HG02973 (cell line): ENCODE results near the gene GHSR.

Experiments used
- ATAC-seq: cut with Tn5 transposase; IDR thresholded peaks from one replicate; pipeline ENCODE4 v1.9.1; 2021; ENCODE audit warnings: moderate library complexity; ENCODE audit not compliant: unreplicated experiment

The GHSR gene

DNA sequence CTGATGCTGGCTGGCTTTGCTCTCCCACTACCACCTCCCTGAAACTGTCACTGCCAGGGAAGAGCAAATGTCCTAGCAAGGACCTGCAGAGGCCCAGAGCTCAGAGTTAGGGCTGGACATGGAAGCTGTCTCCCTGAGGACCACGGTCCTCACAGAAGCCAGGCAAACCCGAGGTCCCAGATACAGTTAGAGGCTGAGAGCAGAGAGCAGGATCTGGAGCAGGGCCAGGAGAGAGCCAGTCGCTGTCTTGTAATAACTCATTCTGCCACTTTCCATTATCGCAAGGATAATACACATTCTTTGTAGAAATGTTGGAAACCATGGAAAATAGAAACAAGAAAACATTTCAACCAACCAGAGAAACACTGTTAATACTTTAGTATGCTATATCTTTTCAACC is 10.1 kb downstream of the GHSR start:
- ATAC-seq = no peak

- ATAC-seq = no peak
Observed at GRCh38 chr3:172437713-172438112, 10.5 kb downstream of the GHSR start.

DNA sequence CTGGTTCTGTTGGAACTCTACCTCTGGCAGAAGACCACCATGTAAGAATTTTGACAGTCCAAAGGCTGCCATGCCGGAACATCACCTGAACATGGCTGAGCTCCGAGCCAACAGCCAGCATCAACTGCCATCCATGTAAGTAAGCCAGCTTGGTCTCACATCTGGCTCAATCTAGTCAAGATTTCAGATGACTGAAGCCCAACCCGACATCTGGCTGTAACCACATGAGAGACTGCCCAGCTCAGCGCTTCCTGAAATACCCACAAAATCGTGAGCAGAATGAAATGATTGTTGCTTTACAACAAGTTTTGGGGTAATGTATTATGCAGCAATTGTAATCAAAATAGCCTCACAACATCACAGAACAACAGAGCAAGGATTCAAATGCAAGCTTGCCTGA is 32.9 kb downstream of the GHSR start:
- ATAC-seq = no peak

- ATAC-seq = no peak
Observed at GRCh38 chr3:172411478-172411947, 36.7 kb downstream of the GHSR start.

- no peak for ATAC-seq
Observed at GRCh38 chr3:172410702-172411477, 37.4 kb downstream of the GHSR start.

DNA sequence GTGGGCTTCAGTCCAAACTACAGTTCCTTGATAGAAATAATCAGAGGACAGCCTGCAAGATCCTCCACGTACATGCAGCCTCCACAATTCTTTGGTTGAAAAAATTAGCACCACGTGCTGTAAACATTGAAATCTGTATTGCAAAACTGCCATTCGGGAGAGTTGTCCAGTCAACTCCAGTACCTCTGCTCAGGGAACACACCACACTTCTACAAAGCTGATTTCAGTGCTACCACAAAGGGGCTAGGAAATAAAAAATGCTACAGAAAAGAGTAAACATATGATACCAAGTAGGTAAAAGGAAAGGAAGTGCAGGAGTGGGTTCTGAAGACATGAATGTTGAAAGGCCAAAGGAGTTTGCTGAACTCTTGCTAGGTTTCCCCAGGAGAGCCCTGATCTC is 40.4 kb downstream of the GHSR start:
- no peak for ATAC-seq

DNA sequence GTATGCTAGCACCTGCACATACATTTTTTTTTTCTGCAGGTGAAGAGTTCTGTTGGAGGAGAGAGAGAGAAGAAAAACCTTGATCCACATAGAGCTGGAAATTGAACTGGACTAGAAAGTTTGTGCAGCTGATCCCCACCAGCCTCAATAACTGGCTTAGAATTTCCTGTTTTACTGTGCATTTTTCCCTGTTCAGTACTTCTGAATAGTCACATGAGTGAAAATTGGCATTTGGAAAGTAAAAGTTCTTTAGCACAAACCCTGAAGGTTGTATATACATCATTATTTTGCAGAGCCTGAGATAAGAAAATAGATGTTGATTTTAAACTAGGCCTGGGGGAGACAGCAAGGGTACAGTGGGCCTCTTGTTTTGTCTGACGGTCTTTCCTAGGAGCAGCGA is 42.3 kb downstream of the GHSR start:
- ATAC-seq = no peak

DNA sequence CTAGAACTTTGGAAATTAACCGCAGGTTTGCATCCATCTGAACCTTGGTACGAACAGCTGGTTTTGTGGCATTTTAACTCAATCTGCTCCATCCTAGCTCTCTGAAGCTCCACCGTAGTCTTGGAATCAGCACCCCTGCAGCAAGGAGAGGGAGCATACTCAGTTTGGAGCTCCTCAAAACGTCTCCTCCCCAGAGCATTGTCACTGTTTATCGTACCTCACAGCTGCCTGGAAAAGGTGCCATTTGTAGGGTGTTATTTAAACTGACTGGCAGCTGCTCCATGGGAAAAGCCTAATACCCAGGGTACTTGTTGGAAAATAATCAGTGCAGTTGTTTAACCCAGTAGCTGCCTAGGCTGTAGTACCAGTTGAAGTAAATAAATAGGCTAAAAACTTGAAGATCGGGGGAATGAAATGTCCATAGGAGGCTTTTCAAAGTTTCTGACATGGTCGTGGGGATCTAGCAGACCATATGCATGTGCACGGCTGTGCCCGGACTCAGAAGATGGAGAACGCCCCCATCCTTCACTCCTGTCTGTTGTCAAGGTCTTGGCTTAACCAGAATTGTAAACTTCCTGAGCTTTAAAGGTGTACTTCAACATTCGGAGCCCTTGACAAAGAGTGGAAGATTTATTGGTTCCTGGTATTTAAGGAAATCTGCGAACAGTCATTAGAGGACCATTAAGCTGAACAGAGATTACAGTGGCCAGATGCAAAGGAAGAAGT is 43.9 kb downstream of the GHSR start:
- no peak for ATAC-seq

DNA sequence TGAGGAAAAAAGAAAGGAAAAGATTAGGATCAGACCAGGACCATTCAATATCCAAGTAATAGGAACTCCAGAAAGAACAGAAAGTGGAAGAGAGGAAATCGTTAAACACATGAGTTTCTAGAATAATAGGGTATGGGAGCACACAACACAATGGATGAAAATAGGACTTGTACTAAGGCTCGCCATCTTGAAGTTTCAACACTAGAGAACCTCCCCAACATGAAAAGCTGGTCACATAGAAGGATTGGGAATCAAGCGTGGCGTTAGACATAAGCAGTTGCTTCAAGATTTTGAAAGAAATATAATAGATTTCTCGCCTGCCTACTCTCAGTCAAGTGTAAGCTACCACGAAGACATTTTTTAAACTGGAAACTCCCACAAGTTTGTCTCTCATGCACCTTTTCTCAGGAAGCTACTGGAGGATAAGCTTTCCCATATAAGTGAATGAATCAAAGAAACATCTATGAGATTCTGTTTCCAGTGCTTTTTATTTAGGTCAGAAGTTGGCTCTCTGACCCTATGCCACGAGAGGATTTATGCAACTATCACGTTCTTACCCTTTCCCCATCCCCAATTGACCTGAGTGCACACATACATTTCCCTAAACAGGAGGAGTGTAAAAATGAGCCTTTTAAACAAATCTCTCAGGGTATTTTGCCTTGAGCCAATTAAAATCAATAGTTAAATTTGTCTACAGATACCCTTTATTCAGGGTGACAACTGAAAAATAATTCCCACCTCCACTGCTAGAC is 45.2 kb downstream of the GHSR start:
- ATAC-seq = no peak

DNA sequence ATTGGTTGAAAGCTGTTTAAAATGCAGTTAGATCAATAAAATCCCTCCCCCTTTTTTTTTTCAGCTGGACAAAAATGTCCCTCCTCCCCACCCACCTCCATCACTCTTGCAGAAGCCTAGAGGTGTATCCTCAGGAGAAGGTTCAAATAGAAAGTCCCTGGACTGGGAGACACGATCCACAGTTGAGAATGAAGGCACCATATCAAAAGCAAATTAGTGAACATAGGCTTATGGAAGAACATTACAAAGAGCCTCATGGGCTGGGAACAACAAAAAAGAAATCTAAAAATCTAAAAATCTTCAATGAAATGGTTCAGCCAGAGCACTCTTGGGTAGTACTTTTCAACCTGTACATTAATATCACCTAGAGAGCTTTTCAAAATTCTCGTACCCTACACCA is 46.2 kb downstream of the GHSR start:
- ATAC-seq = no peak

DNA sequence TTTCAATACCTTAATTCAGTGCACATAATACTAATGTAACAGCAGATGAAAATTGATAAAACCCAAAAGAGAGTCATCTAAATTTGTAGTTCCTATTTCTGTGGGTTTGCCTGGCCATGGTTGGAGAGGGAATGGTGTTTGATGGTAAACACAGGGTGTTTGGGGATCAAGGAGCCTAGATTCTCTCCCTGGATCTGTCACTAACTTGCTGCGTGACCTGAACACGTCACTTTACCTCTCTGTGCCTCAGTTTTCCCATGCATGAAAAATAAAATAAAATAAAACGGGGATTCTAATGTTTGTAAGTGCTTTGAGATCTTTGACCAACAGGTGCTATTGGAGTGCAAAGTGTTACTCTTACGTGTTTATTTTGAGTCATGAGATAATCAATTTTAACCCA is 49.8 kb downstream of the GHSR start:
- no peak for ATAC-seq

GRCh38 chr3:172397716-172398405 is 50.4 kb downstream of the GHSR start:
- ATAC-seq = no peak

GRCh38 chr3:172396400-172396799 is 51.9 kb downstream of the GHSR start:
- ATAC-seq = no peak

DNA sequence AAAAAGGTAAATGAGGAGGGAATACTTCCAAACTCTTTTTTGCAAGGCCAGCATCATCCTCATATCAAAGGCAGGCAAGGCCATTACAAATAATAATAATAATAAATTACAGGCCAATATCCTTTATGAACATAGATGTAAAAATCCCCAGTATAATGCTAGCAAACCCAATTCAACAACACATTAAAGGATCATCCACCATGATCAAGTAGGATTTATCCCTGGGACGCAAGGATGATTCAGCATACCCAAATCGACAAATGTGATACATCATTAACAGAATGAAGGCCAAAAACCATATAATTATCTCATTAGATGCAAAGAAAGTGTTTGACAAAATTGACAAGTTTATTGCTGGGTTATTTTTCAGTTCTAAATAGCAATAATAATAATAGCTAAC is 53.6 kb downstream of the GHSR start:
- ATAC-seq = no peak
